ENCODE measurements around the gene PPARD. TPM values are rescaled to one million over a fixed set of nuclear protein-coding genes. Genes with fewer than 3 reads are reported as not detected.

The PPARD gene
- total and polyA plus RNA-seq, 2 of the 13 experiments (the other 11 are each of a cell fraction or from before 2014, with no cell fraction given) = 6.1 to 13.3 TPM

- in situ Hi-C loops (cut with HindIII; ENCODE audit: extremely low pct_ligation_motif_present, low pct_unique_long_range_greater_than_20kb) = no loop called here
- Histone ChIP-seq H3K4me3 (replicated peaks in 1 of 3; ENCODE audit: insufficient read depth in 1 of 3, low read depth in 2 of 3, low read length in 3 of 3) (no peak overlapping the region), H3K9ac (ENCODE audit: insufficient read depth, low read depth, low read length) (no peak overlapping the region), H2AFZ (ENCODE audit: low read length) (no peak overlapping the region), H3K9me3 (ENCODE audit: low read length) (no peaks in the 10 kb centered on the region), H3K4me1 (ENCODE audit: insufficient read depth, low read length) (peaks cover 20% of the 10 kb centered on the region), H4K20me1 (ENCODE audit: insufficient read depth, low read length) (no peaks in the 10 kb centered on the region), H3K27me3 (ENCODE audit: control insufficient read depth in 1 of 2, insufficient read depth in 2 of 2, low read length in 2 of 2) (no peaks in the 10 kb centered on the region), H3K79me2 (ENCODE audit: insufficient read depth, low read length) (no peaks in the 10 kb centered on the region), H3K36me3 (replicated peaks in 1 of 2; ENCODE audit: control insufficient read depth in 1 of 2, insufficient read depth in 2 of 2, low read length in 2 of 2) (no peaks in the 10 kb centered on the region; a peak in 1 of 5 replicates), H3K4me2 (ENCODE audit: low read depth, low read length) (no peak overlapping the region), H3K27ac (ENCODE audit: extremely low read length, insufficient read depth, low read length) (no peak overlapping the region)
- ChIA-PET CTCF (ENCODE audit: low intra/inter-chr PET ratio, low total read pairs) (no interaction called here), POLR2A (interaction anchor here (0.9 to 1.3 kb wide), 3 partner anchors 8 to 176 kb away, joined by 3 to 4 read pairs (median 3); no protein-coding TSS in a partner anchor)
- ATAC-seq (no peak), FAIRE-seq (no peak), DNase-seq (ENCODE audit: low spot score) (no peak)
- BruUV-seq (replicated peaks) = no TSS peak
- no peak for TF ChIP-seq SMARCE1 (IDR thresholded peaks at IDR 0.05; ENCODE audit: borderline replicate concordance)
- TF ChIP-seq ZNF687 (CRISPR knock-in tag; IDR thresholded peaks at IDR 0.05) = peak; percentile 0; the same call in 1 of the 2 replicates
- WGBS (ENCODE audit: low lambda C conversion rate) = 75% methylated on average over 2 of the region's 2 CpGs
- intact Hi-C loops (cut with micrococcal nuclease; ENCODE audit: unreplicated experiment) = no loop called here
Measured at GRCh38 chr6:35320031-35320410, 22.3 kb upstream of the PPARD start.

GRCh38 chr6:35321091-35321490, 21.3 kb upstream of the PPARD start:
- POLR2A ChIA-PET = no interaction called here
- BruUV-seq (replicated peaks) = no TSS peak
- TF ChIP-seq HNF1A (IDR thresholded peaks at IDR 0.05; ENCODE audit: low read depth) (no peak), HNF1A (CRISPR knock-in tag; IDR thresholded peaks at IDR 0.05; ENCODE audit: borderline replicate concordance) (no peak)

More at GRCh38 chr6:35321091-35321490, 21.3 kb upstream of the PPARD start:
- Histone ChIP-seq H3K36me3 (replicated peaks in 1 of 2; ENCODE audit: control insufficient read depth in 1 of 2, insufficient read depth in 2 of 2, low read length in 2 of 2) (no peaks in the 10 kb centered on the region; a peak in 1 of 5 replicates), H3K79me2 (ENCODE audit: insufficient read depth, low read length) (no peaks in the 10 kb centered on the region), H4K20me1 (ENCODE audit: insufficient read depth, low read length) (no peaks in the 10 kb centered on the region), H3K9me3 (ENCODE audit: low read length) (no peaks in the 10 kb centered on the region), H3K9ac (ENCODE audit: insufficient read depth, low read depth, low read length) (no peak overlapping the region), H3K27ac (ENCODE audit: extremely low read length, insufficient read depth, low read length) (no peak overlapping the region), H3K4me3 (replicated peaks in 1 of 3; ENCODE audit: insufficient read depth in 1 of 3, low read depth in 2 of 3, low read length in 3 of 3) (no peak overlapping the region), H2AFZ (ENCODE audit: low read length) (no peak overlapping the region), H3K4me2 (ENCODE audit: low read depth, low read length) (no peak overlapping the region), H3K4me1 (ENCODE audit: insufficient read depth, low read length) (peaks cover 20% of the 10 kb centered on the region), H3K27me3 (ENCODE audit: control insufficient read depth in 1 of 2, insufficient read depth in 2 of 2, low read length in 2 of 2) (no peaks in the 10 kb centered on the region)
- in situ Hi-C loops (cut with HindIII; ENCODE audit: extremely low pct_ligation_motif_present, low pct_unique_long_range_greater_than_20kb) = no loop called here
- ATAC-seq = no peak
- intact Hi-C loops (cut with micrococcal nuclease; ENCODE audit: unreplicated experiment) = no loop called here
- CTCF ChIA-PET (ENCODE audit: low intra/inter-chr PET ratio, low total read pairs) = no interaction called here
- WGBS (ENCODE audit: low lambda C conversion rate) = 88% methylated on average over 7 of the region's 8 CpGs
- no peak for DNase-seq (ENCODE audit: low spot score)
- no peak for FAIRE-seq

All from HepG2 (cell line).